Lower leg skin (tissue), 4 donors: ENCODE results near the gene BPIFB4. TPM values are rescaled to one million over a fixed set of nuclear protein-coding genes. Genes with fewer than 3 reads are reported as not detected.

ENCODE experiments used
- DNase-seq, 2 donors: peaks; one replicate each; pipeline ENCODE4 v3.0.0-alpha.2; 2019; ENCODE audit warnings: low spot score in 2 of 2
- H3K4me3 ChIP-seq: fragments of 200-600 bp; sonication (generic); 2 replicates; pipeline ENCODE4 v1.5.1; 2017; ENCODE audit warnings: mild to moderate bottlenecking, low read depth; ENCODE audit not compliant: poor library complexity, severe bottlenecking
- CTCF ChIP-seq, 3 donors: fragments of 450-650 bp; IDR thresholded peaks; one replicate each; pipeline ENCODE4 v1.5.1; 2016; ENCODE audit warnings: antibody characterized with exemption in 3 of 3, mild to moderate bottlenecking in 3 of 3, moderate library complexity in 2 of 3
- POLR2A ChIP-seq, 2 donors: fragments of 450-650 bp; IDR thresholded peaks; one replicate each; pipeline ENCODE4 v1.6.1; 2016 to 2017; ENCODE audit warnings: antibody characterized with exemption in 2 of 2, mild to moderate bottlenecking in 1 of 2, moderate library complexity in 1 of 2
- WGBS, 2 donors: methylation state at CpG; one replicate each; pipeline ENCODE4 v1.1.5; 2018; 5-methylcytosine and 5-hydroxymethylcytosine counted together
- intact Hi-C: fragments of 100-400 bp; cut with DNase I; formaldehyde crosslinking; loops from one replicate; pipeline ENCODE4 v1.15.0; 2023; ENCODE audit warnings: low total_unique reads
- total RNA-seq, 4 donors: library from RNA; depleted of rRNA; stranded (reverse); fragments of >200 nt; gene quantifications; one replicate each; pipeline ENCODE4 v1.1.0, GENCODE V29; 2016

The BPIFB4 gene
- total RNA-seq, 4 donors from 2014 or later = not detected

- TF ChIP-seq POLR2A (IDR thresholded peaks at IDR 0.05) (no peak), CTCF (IDR thresholded peaks at IDR 0.05) (no peak)
- H3K4me3 ChIP-seq = no peak overlapping the region
- intact Hi-C loops = no loop called here
- 79 to 82% methylated on average over 7 of the region's 7 CpGs for WGBS, 2 donors
- no peak for DNase-seq
Measured at GRCh38 chr20:33081411-33082154, 2.1 kb downstream of the BPIFB4 start.

GRCh38 chr20:33082546-33082945, 3.1 kb downstream of the BPIFB4 start:
- 35 to 39% methylated on average over 6 of the region's 6 CpGs for WGBS, 2 donors
- DNase-seq = no peak
- intact Hi-C loops = no loop called here
- no peak overlapping the region for H3K4me3 ChIP-seq
- no peak for TF ChIP-seq POLR2A (IDR thresholded peaks at IDR 0.05)
- TF ChIP-seq CTCF (IDR thresholded peaks at IDR 0.05) = no peak

- intact Hi-C loops = no loop called here
- no peak for DNase-seq
- WGBS, 2 donors = 91 to 92% methylated on average over 20 of the region's 20 CpGs
- TF ChIP-seq CTCF (IDR thresholded peaks at IDR 0.05) = no peak
- no peak for TF ChIP-seq POLR2A (IDR thresholded peaks at IDR 0.05)
- no peak overlapping the region for H3K4me3 ChIP-seq
Measured at GRCh38 chr20:33083544-33084340, 4.3 kb downstream of the BPIFB4 start.

- H3K4me3 ChIP-seq = no peak overlapping the region
- WGBS, 2 donors = 86 to 87% methylated on average over 15 of the region's 15 CpGs
- DNase-seq = no peak
- intact Hi-C loops = no loop called here
- TF ChIP-seq POLR2A (IDR thresholded peaks at IDR 0.05) (no peak), CTCF (IDR thresholded peaks at IDR 0.05) (no peak)
Measured at GRCh38 chr20:33084722-33085121, 5.3 kb downstream of the BPIFB4 start.

- WGBS, 2 donors = 72 to 76% methylated on average over 9 to 13 of the region's 14 CpGs
- DNase-seq = no peak
- H3K4me3 ChIP-seq = no peak overlapping the region
- intact Hi-C loops = no loop called here
- TF ChIP-seq CTCF (IDR thresholded peaks at IDR 0.05) = no peak
- no peak for TF ChIP-seq POLR2A (IDR thresholded peaks at IDR 0.05)
Measured at GRCh38 chr20:33086052-33086722, 6.7 kb downstream of the BPIFB4 start.
